ENCODE data around the gene FSTL1. TPM values are rescaled to one million over a fixed set of nuclear protein-coding genes. Genes with fewer than 3 reads are reported as not detected.

The FSTL1 gene
- total and polyA plus RNA-seq, 2 of the 8 experiments (the other 6 are each of a cell fraction or from before 2014, with no cell fraction given), result 158 to 516 TPM

GRCh38 chr3:120419797-120420196, 31.0 kb downstream of the FSTL1 start:
- no peak for FAIRE-seq

More at GRCh38 chr3:120419797-120420196, 31.0 kb downstream of the FSTL1 start:
- no peak overlapping the region for H3K56ac ChIP-seq (replicated peaks; ENCODE audit: insufficient read length, low read depth, low read length)
- H3K23me2 ChIP-seq (ENCODE audit: low read depth, low read length), result no peaks in the 10 kb centered on the region
- no peak overlapping the region for H3K4me3 ChIP-seq (ENCODE audit: extremely low read depth in 1 of 4, insufficient read depth in 2 of 4, low read depth in 3 of 4, low read length in 4 of 4)
- no peak overlapping the region for H3K14ac ChIP-seq (ENCODE audit: insufficient read length)
- H2BK120ac ChIP-seq (replicated peaks; ENCODE audit: low read depth, low read length), result no peak overlapping the region
- H3K79me1 ChIP-seq (ENCODE audit: low read depth, low read length), result 0 out of 2 replicates have a peak, but pooled peaks cover 3% of the 10 kb centered on the region
- no peak overlapping the region for H3K4me2 ChIP-seq (ENCODE audit: insufficient read depth in 1 of 2, low read depth in 2 of 2, low read length in 2 of 2)
- H3K36me3 ChIP-seq (ENCODE audit: control insufficient read depth in 2 of 4, insufficient read depth in 4 of 4, low read length in 3 of 4), result peaks cover 4 to 17% (median 10%) of the 10 kb centered on the region in 4 experiments; a peak in 7 of 8 replicates
- ChIA-PET POLR2A (ENCODE audit: partially characterized antibody) (interaction anchor here (0.9 to 21.2 kb wide), 4 partner anchors 22 to 138 kb away, joined by 3 to 299 read pairs (median 16); partner anchors contain the start of gene FSTL1), CTCF (ENCODE audit: partially characterized antibody) (interaction anchor here (0.8 to 23.6 kb wide), 21 partner anchors 7 to 374 kb away, joined by 3 to 294 read pairs (median 17); partner anchors contain the start of gene FSTL1)
- H3K27me3 ChIP-seq (replicated peaks in 1 of 4; ENCODE audit: control insufficient read depth in 3 of 4, extremely low read depth in 1 of 4, insufficient read depth in 3 of 4, low read length in 3 of 4), result no peaks in the 10 kb centered on the region
- TF ChIP-seq KDM5A (IDR thresholded peaks at IDR 0.05; ENCODE audit: low read length) (no peak), JUND (IDR thresholded peaks at IDR 0.05; ENCODE audit: low read length) (no peak), POLR2A (IDR thresholded peaks at IDR 0.05; ENCODE audit: control extremely low read depth in 1 of 2, low read depth in 2 of 2, low read length in 2 of 2) (peak in 1 of 2 experiments; percentile 25; a peak in 1 of 3 replicates)
- H3K79me2 ChIP-seq (ENCODE audit: control insufficient read depth in 1 of 2, insufficient read depth in 2 of 2, low read length in 2 of 2), result peaks cover 0 to 17% of the 10 kb centered on the region in 2 experiments; a peak in 2 of 4 replicates
- H3K9ac ChIP-seq (replicated peaks in 1 of 4; ENCODE audit: extremely low read depth in 1 of 4, low read depth in 3 of 4, low read length in 3 of 4), result no peak overlapping the region
- H2AK5ac ChIP-seq (ENCODE audit: low read depth, low read length), result no peak overlapping the region
- peaks cover 2 to 8% of the 10 kb centered on the region in 2 experiments for H4K20me1 ChIP-seq (replicated peaks in 1 of 2; ENCODE audit: control insufficient read depth in 1 of 2, insufficient read depth in 2 of 2, low read length in 2 of 2)
- no peak overlapping the region for H3K23ac ChIP-seq (ENCODE audit: insufficient read length)
- H2AFZ ChIP-seq (ENCODE audit: low read length), result no peak overlapping the region
- no peak overlapping the region for H4K5ac ChIP-seq (ENCODE audit: insufficient read length, low read depth, low read length)
- no peak overlapping the region for H3K27ac ChIP-seq (ENCODE audit: low read depth, low read length)
- 0 out of 2 replicates have a peak overlapping the region, but pooled peaks have one; percentile 54 for H2BK15ac ChIP-seq (ENCODE audit: low read length)
- no peaks in the 10 kb centered on the region for H3K9me3 ChIP-seq (ENCODE audit: insufficient read depth in 2 of 2, low read depth in 1 of 2, low read length in 1 of 2)
- peaks cover 0 to 13% (median 9%) of the 10 kb centered on the region in 4 experiments; a peak in 6 of 7 replicates for H3K4me1 ChIP-seq (replicated peaks in 1 of 4; ENCODE audit: control insufficient read depth in 3 of 4, insufficient read depth in 4 of 4, low read length in 3 of 4)
- no peak for DNase-seq (ENCODE audit: low read depth in 1 of 2, low spot score in 2 of 2)
- H4K91ac ChIP-seq (replicated peaks; ENCODE audit: insufficient read length, low read length), result no peak overlapping the region
- H2BK12ac ChIP-seq (ENCODE audit: low read depth, low read length), result no peak overlapping the region
- H2BK20ac ChIP-seq (ENCODE audit: low read length), result no peak overlapping the region
- H2BK5ac ChIP-seq (ENCODE audit: low read depth, low read length), result no peak overlapping the region; the same call in 1 of the 2 replicates
- no peak overlapping the region for H3K4ac ChIP-seq (replicated peaks; ENCODE audit: insufficient read length, low read depth, low read length)
- 91% methylated on average over 3 of the region's 3 CpGs; no CpG with 5 or more reads in 1 of the 2 experiments for WGBS, 2 experiments (ENCODE audit: extremely low coverage in 1 of 2, insufficient coverage in 1 of 2, insufficient read length in 1 of 2, insufficient replicate concordance in 2 of 2, low coverage in 1 of 2, low lambda C conversion rate in 2 of 2, missing lambda C conversion rate in 1 of 2)
- H4K8ac ChIP-seq (ENCODE audit: extremely low read depth, insufficient read depth, low read length), result no peak overlapping the region
- H3K18ac ChIP-seq (ENCODE audit: extremely low read depth, low read length), result no peak overlapping the region
